Measurements from ENCODE around the gene PTCD2. TPM values are rescaled to one million over a fixed set of nuclear protein-coding genes. Genes with fewer than 3 reads are reported as not detected.

The PTCD2 gene
- total RNA-seq, 1 experiment from 2014 or later, result 19.3 TPM

GRCh38 chr5:72372923-72373322, 52.8 kb downstream of the PTCD2 start:
- CTCF ChIA-PET, result no interaction called here
- Histone ChIP-seq H3K4me3 (replicated peaks in 1 of 2; ENCODE audit: low read depth in 1 of 2, low read length in 2 of 2) (no peak overlapping the region), H3K79me2 (ENCODE audit: insufficient read depth, low read length) (no peaks in the 10 kb centered on the region), H4K20me1 (ENCODE audit: insufficient read depth) (no peaks in the 10 kb centered on the region), H3K4me2 (ENCODE audit: low read length) (no peak overlapping the region), H3K9ac (ENCODE audit: low read length) (no peak overlapping the region), H3K9me3 (ENCODE audit: control insufficient read depth in 1 of 2, insufficient read depth in 1 of 2, low read depth in 1 of 2, low read length in 2 of 2) (no peaks in the 10 kb centered on the region), H2AFZ (ENCODE audit: low read depth, low read length, poor library complexity, severe bottlenecking) (no peak overlapping the region), H3K27ac (ENCODE audit: low read depth, low read length) (no peak overlapping the region), H3K9me2 (ENCODE audit: insufficient read depth) (no peaks in the 10 kb centered on the region), H3K36me3 (ENCODE audit: control insufficient read depth in 1 of 2, insufficient read depth in 2 of 2, low read length in 2 of 2) (no peaks in the 10 kb centered on the region), H3K27me3 (ENCODE audit: insufficient read depth, low read length) (no peaks in the 10 kb centered on the region), H3K4me1 (ENCODE audit: control insufficient read depth in 1 of 2, insufficient read depth in 2 of 2, low read length in 2 of 2) (no peaks in the 10 kb centered on the region)
- TF ChIP-seq JUND (IDR thresholded peaks at IDR 0.05) (no peak), CBX3 (IDR thresholded peaks at IDR 0.05; ENCODE audit: low read depth) (no peak), SIN3A (IDR thresholded peaks at IDR 0.05; ENCODE audit: low read depth) (no peak), ATF3 (IDR thresholded peaks at IDR 0.05) (no peak), EZH2 (IDR thresholded peaks at IDR 0.05) (no peak), MAX (IDR thresholded peaks at IDR 0.05) (no peak), YY1 (IDR thresholded peaks at IDR 0.05; ENCODE audit: extremely low read depth, insufficient replicate concordance, low read depth, low read length) (no peak), SP1 (IDR thresholded peaks at IDR 0.05; ENCODE audit: low read depth) (no peak), ZNF274 (IDR thresholded peaks at IDR 0.05; ENCODE audit: low read depth, low read length) (no peak), ZBTB33 (IDR thresholded peaks at IDR 0.05; ENCODE audit: extremely low read depth, insufficient replicate concordance, low read length) (no peak), REST (IDR thresholded peaks at IDR 0.05; ENCODE audit: low read depth) (no peak)
- ATAC-seq, result no peak
- POLR2A ChIA-PET, result no interaction called here
- DNase-seq (ENCODE audit: low read depth, low spot score), result no peak
- intact Hi-C loops (cut with micrococcal nuclease), result no loop called here
- RAD21 ChIA-PET (ENCODE audit: low non-redundant PET in 1 of 2, low total read pairs in 2 of 2, uncharacterized antibody in 2 of 2, unreplicated experiment in 2 of 2), result no interaction called here
- no TSS peak for BruUV-seq (replicated peaks)

Measured in HCT116 (cell line).